Effector memory CD8-positive, alpha-beta T cell (primary cell): Measurements from ENCODE around the gene TMTC1.

ENCODE experiments used
- ATAC-seq: fragments of 150-1000 bp; cut with Tn5 transposase; replicated peaks from 2 replicates; pipeline ENCODE4 v1.10.0; 2021; ENCODE audit warnings: mild to moderate bottlenecking, moderate library complexity
- DNase-seq, 3 experiments: peaks; one replicate each; pipeline ENCODE4 v3.0.0; 2021
- H3K27ac Mint-ChIP-seq, 2 donors: one replicate each; pipeline ENCODE4 v1.8.0; 2022; ENCODE audit warnings: mild to moderate bottlenecking in 2 of 2, mixed read lengths in 2 of 2, moderate library complexity in 2 of 2
- H3K27me3 Mint-ChIP-seq, 2 donors: one replicate each; pipeline ENCODE4 v1.8.0; 2022; ENCODE audit warnings: mixed read lengths in 2 of 2
- H3K36me3 Mint-ChIP-seq: one replicate; pipeline ENCODE4 v1.8.0; 2022; ENCODE audit warnings: mild to moderate bottlenecking, moderate library complexity, mixed read lengths; ENCODE audit not compliant: insufficient read depth
- H3K4me1 Mint-ChIP-seq, 2 donors: one replicate each; pipeline ENCODE4 v1.8.0; 2022; ENCODE audit warnings: low read depth in 2 of 2, mixed read lengths in 2 of 2
- H3K4me3 Mint-ChIP-seq, 2 donors: one replicate each; pipeline ENCODE4 v1.8.0; 2022; ENCODE audit warnings: mild to moderate bottlenecking in 2 of 2, mixed read lengths in 2 of 2, moderate library complexity in 2 of 2
- H3K9me3 Mint-ChIP-seq, 2 donors: one replicate each; pipeline ENCODE4 v1.8.0; 2022; ENCODE audit warnings: mixed read lengths in 2 of 2

The TMTC1 gene

DNA sequence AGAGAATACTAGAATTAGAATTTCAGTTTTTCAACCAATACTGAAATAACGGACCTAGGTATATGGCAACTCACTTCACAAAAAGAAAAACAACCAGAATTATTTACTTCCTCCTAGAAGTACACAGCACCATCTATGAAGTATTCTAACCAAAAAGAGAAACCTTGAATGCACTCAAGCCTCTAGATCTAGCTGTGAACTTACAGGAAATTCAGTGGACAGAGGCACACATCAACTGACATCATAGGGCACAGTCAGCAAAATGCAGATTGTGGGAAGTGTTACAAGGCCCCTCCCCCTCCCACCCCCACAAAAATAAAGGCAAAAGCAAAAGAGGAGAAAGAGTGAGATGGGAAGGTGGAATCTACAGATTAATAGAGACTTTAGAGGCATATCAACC lies 102.4 kb downstream of the TMTC1 start:
- Mint-ChIP-seq H3K4me1 (no peaks in the 10 kb centered on the region), H3K9me3 (no peaks in the 10 kb centered on the region), H3K27me3 (no peaks in the 10 kb centered on the region), H3K27ac (no peak overlapping the region), H3K36me3 (no peaks in the 10 kb centered on the region), H3K4me3 (no peak overlapping the region)
- ATAC-seq: no peak
- DNase-seq: no peak

DNA sequence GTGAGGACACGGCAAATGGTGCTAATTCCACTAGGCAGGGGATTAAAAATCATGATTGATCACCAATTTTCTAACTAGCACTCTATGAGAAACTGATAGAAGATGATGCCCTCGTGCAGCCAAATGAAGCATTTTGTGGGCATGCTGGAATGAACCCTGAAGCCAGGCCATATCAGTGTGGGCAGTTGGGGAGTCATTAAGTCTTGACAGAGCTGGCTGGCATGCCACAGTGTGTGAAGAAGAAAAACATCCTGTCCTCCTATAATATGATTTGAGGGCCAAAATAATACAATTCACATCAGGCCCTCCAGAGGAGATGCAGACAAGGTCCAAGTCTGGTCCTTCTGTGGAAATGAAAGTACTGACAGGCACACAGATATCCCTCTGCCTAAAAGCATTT lies 107.1 kb downstream of the TMTC1 start:
- Mint-ChIP-seq H3K4me3 (no peak overlapping the region), H3K27me3 (no peaks in the 10 kb centered on the region), H3K9me3 (no peaks in the 10 kb centered on the region), H3K4me1 (no peaks in the 10 kb centered on the region), H3K36me3 (no peaks in the 10 kb centered on the region), H3K27ac (no peak overlapping the region)
- DNase-seq (no peak), ATAC-seq (no peak)

- no peak for ATAC-seq
- Mint-ChIP-seq H3K36me3 (no peaks in the 10 kb centered on the region), H3K27ac (no peak overlapping the region), H3K27me3 (no peaks in the 10 kb centered on the region), H3K9me3 (no peaks in the 10 kb centered on the region), H3K4me1 (no peaks in the 10 kb centered on the region), H3K4me3 (no peak overlapping the region)
- no peak for DNase-seq
Observed at GRCh38 chr12:29674463-29674862, 109.3 kb downstream of the TMTC1 start.

GRCh38 chr12:29673346-29673745 lies 110.4 kb downstream of the TMTC1 start:
- DNase-seq (no peak), ATAC-seq (no peak)
- H3K4me1 Mint-ChIP-seq: no peaks in the 10 kb centered on the region
- H3K9me3 Mint-ChIP-seq: no peaks in the 10 kb centered on the region
- no peaks in the 10 kb centered on the region for H3K36me3 Mint-ChIP-seq
- H3K4me3 Mint-ChIP-seq: no peak overlapping the region
- no peaks in the 10 kb centered on the region for H3K27me3 Mint-ChIP-seq
- no peak overlapping the region for H3K27ac Mint-ChIP-seq

DNA sequence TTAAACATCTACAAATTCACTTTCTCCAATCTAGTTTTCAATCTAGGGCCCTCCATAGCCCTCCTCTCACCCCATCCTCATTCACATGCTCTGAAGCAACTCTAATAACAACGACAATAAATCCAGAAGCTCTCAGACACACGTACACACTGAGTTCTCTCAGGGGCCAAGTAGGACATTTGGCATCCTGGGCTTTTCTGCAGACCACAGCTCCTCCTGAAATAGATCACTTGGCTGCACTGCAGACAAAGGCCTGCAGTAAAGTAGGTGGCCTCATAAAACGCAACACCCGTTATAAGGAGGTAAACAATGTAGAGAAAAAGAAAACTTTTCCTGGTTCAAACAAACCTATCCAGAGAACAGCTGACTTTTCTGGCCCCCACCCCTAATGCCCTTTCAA lies 111.2 kb downstream of the TMTC1 start:
- Mint-ChIP-seq H3K4me1 (no peaks in the 10 kb centered on the region), H3K4me3 (no peak overlapping the region), H3K27me3 (no peaks in the 10 kb centered on the region), H3K36me3 (no peaks in the 10 kb centered on the region), H3K27ac (no peak overlapping the region), H3K9me3 (no peaks in the 10 kb centered on the region)
- DNase-seq (no peak), ATAC-seq (no peak)

- no peak for ATAC-seq
- no peak for DNase-seq
- Mint-ChIP-seq H3K27me3 (no peaks in the 10 kb centered on the region), H3K9me3 (no peaks in the 10 kb centered on the region), H3K4me3 (no peak overlapping the region), H3K27ac (no peak overlapping the region), H3K4me1 (no peaks in the 10 kb centered on the region), H3K36me3 (no peaks in the 10 kb centered on the region)
Observed at GRCh38 chr12:29671742-29672141, 112.0 kb downstream of the TMTC1 start.

DNA sequence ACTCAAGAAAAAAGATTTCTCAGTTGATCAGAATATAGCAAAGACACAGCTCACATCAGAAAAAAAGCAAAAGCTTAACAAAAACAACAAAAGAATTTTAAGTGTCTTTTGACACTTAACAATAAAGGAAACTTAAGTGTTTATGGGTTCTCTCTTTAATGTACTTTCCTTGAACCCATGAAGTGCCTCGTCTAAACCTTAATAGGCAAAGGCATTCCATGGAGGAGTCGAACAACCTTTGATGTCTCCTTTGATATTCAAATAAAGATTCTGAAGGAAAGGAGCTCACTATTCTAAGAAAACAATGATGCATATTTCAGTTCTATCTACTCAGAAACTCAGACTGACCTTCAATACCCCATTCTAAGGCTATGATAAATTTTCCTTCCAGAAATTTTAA lies 116.7 kb downstream of the TMTC1 start:
- ATAC-seq (no peak), DNase-seq (no peak)
- no peaks in the 10 kb centered on the region for H3K9me3 Mint-ChIP-seq
- no peak overlapping the region for H3K27ac Mint-ChIP-seq
- H3K27me3 Mint-ChIP-seq: no peaks in the 10 kb centered on the region
- H3K4me3 Mint-ChIP-seq: no peak overlapping the region
- H3K36me3 Mint-ChIP-seq: no peaks in the 10 kb centered on the region
- H3K4me1 Mint-ChIP-seq: no peaks in the 10 kb centered on the region

- DNase-seq (no peak), ATAC-seq (no peak)
- Mint-ChIP-seq H3K36me3 (no peaks in the 10 kb centered on the region), H3K9me3 (no peaks in the 10 kb centered on the region), H3K4me1 (no peaks in the 10 kb centered on the region), H3K27me3 (no peaks in the 10 kb centered on the region), H3K27ac (no peak overlapping the region), H3K4me3 (no peak overlapping the region)
Observed at GRCh38 chr12:29665107-29665506, 118.6 kb downstream of the TMTC1 start.

DNA sequence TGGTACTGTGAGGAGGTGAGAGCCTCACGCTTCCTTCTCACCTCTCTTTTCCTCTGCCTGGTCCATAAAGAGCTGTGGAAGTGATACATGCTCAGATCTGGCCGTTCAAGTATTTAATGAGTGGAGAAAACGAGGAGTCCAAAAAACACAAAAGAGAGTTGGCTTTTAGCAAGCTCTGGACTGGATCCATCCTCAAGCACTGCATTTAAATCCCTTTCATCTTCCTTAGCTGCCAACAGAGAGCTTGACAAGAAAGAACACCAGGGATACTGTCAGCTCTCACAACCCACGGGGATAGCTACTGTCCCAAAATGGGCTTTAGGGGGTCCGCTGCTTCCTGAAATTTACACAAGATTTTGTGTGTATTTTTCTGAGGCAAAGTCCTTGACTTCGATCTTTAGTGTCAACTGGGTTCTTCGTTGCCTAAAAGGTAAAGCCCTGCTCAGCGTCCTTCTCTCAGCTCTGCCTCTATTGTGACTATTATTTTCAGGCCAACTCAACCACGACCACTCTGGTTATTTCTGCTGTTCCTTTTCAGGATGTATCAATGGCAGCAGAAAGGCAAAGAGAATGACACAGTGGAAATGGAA lies 120.9 kb downstream of the TMTC1 start:
- ATAC-seq: no peak
- Mint-ChIP-seq H3K27ac (no peak overlapping the region), H3K4me3 (no peak overlapping the region), H3K36me3 (no peaks in the 10 kb centered on the region), H3K4me1 (no peaks in the 10 kb centered on the region), H3K9me3 (no peaks in the 10 kb centered on the region), H3K27me3 (no peaks in the 10 kb centered on the region)
- no peak for DNase-seq

DNA sequence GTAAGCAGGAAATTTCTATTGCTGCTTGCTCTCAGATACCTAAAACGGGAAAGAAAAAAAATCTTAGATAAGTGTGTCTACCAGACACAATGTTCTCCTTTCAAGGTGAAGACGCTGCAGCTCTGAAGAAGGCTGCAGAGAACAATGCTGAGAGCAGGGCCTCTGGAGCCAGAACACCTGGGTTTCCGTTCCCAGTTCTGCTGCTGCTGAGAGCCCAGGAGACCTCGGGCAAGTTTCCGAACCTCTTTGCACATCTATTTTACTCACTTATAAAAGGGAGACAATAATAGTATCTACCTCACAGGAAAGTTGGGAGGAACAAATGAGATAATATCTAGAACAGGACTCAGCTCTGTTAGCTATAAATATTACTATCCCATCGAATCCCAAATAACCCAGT lies 122.9 kb downstream of the TMTC1 start:
- H3K9me3 Mint-ChIP-seq: no peaks in the 10 kb centered on the region
- H3K36me3 Mint-ChIP-seq: no peaks in the 10 kb centered on the region
- H3K4me1 Mint-ChIP-seq: no peaks in the 10 kb centered on the region
- H3K27me3 Mint-ChIP-seq: no peaks in the 10 kb centered on the region
- ATAC-seq (no peak), DNase-seq (no peak)
- H3K27ac Mint-ChIP-seq: no peak overlapping the region
- H3K4me3 Mint-ChIP-seq: no peak overlapping the region

DNA sequence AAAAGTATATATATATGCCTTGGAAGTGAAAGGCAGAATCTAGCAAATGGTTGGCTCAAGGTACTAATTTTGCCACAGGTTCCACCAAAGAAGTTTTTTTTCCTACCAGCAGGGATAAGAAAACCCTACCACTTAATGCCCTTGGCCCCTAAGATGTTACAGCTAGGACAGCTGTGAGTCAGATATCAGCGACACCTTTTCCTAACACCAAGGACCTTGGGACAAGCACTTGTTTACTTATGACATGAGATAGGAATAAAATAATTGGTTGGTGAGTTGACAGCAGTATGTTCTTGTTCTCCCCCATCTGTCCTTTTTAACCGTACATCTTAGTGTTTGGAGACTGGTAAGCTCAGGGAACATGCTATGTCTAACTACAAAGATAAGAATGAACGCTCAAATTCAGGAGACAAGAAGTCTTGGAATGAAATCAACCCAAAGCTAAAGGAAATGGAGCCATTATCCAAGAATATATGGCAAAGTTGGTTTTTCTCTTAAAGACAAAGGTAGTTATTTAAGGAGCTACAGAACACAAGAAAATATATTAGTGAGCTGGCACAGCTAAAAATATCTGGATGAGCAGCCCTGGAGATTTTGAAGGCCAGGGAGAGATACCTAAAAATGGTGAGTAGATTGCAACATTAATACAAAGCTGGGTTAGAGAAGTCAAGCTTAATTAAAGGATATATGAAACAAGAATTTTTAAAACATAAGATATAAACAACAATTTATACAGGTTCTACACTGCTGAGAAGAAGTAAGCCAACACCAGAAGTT lies 126.8 kb downstream of the TMTC1 start:
- peaks cover 0 to 3% of the 10 kb centered on the region in 2 donors for H3K27me3 Mint-ChIP-seq
- H3K4me3 Mint-ChIP-seq: no peak overlapping the region
- no peak overlapping the region for H3K27ac Mint-ChIP-seq
- DNase-seq (no peak), ATAC-seq (no peak)
- no peaks in the 10 kb centered on the region for H3K36me3 Mint-ChIP-seq
- H3K4me1 Mint-ChIP-seq: no peaks in the 10 kb centered on the region
- no peaks in the 10 kb centered on the region for H3K9me3 Mint-ChIP-seq

DNA sequence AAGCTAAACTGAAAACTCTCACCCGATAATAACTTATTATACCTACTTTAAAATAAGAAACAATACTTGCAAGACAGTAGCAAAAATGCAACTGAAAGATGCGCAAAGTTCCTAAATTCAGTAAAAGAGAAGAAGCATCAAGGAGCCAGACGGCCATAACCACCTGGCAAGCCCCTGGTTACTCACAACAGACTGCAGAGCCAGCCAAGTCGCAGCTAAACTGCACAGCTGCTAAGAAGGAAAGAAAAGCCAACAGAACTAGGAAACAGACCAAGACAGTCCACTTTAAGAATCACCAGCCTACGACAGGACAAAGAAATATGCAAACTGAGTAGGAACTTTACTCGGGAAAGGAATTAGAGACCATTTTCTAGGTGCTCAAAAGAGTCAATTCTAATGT lies 127.9 kb downstream of the TMTC1 start:
- Mint-ChIP-seq H3K27me3 (peaks cover 5 to 6% of the 10 kb centered on the region in 2 donors), H3K9me3 (no peaks in the 10 kb centered on the region), H3K27ac (no peak overlapping the region), H3K4me3 (no peak overlapping the region), H3K4me1 (no peaks in the 10 kb centered on the region), H3K36me3 (no peaks in the 10 kb centered on the region)
- DNase-seq (no peak), ATAC-seq (no peak)

- Mint-ChIP-seq H3K27ac (no peak overlapping the region), H3K9me3 (no peaks in the 10 kb centered on the region), H3K36me3 (no peaks in the 10 kb centered on the region), H3K4me3 (no peak overlapping the region), H3K27me3 (peaks cover 6 to 14% of the 10 kb centered on the region in 2 donors), H3K4me1 (no peaks in the 10 kb centered on the region)
- ATAC-seq: no peak
- DNase-seq: no peak
Observed at GRCh38 chr12:29653286-29653685, 130.5 kb downstream of the TMTC1 start.

DNA sequence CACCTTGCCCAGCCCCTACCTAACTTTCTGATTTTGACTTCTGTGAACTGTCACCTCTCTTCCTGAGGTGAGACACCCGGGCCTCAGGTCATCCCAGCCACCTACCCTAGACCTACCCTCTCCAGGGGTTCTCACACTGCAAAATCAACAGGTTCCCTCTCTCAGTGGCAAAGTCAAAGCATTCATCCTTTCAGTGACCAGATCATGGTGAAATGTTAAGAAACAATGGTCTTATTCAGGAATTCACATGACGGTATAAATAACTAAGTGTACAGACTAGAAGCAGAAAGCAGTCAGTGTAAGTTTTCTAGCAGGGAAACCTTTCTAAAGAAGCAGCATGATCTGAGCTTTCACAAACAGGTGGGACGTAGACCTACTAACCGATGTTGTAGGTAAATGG lies 133.4 kb downstream of the TMTC1 start:
- Mint-ChIP-seq H3K27me3 (peaks cover 6 to 14% of the 10 kb centered on the region in 2 donors), H3K36me3 (no peaks in the 10 kb centered on the region), H3K27ac (no peak overlapping the region), H3K9me3 (no peaks in the 10 kb centered on the region), H3K4me1 (no peaks in the 10 kb centered on the region), H3K4me3 (no peak overlapping the region)
- no peak for DNase-seq
- ATAC-seq: no peak
